Measurements from ENCODE around the gene PPP6C. TPM values are rescaled to one million over a fixed set of nuclear protein-coding genes. Genes with fewer than 3 reads are reported as not detected.

Gene PPP6C
- total and polyA plus RNA-seq, 2 of the 13 experiments (the other 11 are each of a cell fraction or from before 2014, with no cell fraction given): 18.5 to 20.9 TPM

DNA sequence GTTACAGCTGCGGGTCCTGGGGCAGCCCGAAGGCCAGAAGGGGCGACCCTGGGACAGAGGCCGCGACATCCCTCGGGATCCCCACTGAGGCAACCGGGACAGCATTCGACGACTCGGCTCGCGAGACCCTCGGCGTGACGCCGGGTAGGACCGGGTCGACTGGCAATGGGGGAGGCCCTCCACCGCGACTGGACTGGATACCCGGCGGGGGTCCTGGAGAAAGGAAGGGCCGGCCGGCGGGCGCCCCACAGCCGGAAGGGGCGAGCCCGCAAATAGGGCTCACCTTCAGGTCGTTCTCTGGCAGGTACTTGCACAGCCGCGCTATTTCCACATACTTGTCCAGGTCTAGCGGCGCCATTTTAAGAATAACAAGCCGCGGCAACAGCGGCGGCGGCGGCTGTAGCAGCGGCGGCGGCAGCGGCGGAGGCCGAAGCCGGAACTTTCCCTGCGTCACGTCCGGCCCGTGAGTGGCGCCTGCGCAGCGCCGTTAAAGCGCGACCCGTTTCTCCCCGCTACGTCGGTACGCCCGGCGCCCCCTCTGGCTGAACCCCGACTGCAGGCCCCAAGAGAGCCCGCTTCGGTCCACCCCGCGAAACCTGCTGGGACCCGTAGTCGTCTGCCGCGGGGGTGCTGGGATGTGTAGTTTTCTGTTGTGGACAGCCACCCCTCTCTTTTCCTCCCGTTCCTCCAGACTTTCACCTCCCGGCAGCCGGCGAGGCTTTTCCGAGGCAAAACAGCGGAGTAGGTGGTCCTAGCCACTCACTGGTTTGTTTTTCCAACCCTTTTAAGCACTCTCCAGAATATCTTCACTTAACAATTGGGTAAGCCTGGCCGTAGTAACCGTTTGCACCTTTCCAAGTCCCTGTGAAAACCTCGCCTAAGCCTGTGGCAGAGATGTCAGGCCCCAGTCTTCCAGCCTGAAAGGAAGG is at the start of gene PPP6C (continued):
- TF ChIP-seq, protein P1, sequence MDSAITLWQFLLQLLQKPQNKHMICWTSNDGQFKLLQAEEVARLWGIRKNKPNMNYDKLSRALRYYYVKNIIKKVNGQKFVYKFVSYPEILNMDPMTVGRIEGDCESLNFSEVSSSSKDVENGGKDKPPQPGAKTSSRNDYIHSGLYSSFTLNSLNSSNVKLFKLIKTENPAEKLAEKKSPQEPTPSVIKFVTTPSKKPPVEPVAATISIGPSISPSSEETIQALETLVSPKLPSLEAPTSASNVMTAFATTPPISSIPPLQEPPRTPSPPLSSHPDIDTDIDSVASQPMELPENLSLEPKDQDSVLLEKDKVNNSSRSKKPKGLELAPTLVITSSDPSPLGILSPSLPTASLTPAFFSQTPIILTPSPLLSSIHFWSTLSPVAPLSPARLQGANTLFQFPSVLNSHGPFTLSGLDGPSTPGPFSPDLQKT (CRISPR knock-in tag; IDR thresholded peaks at IDR 0.05; ENCODE audit: borderline replicate concordance): no peak
- TF ChIP-seq ZSCAN21 (CRISPR knock-in tag; IDR thresholded peaks at IDR 0.05; ENCODE audit: borderline replicate concordance) (peak; percentile 60; the same call in 1 of the 2 replicates), ZNF251 (CRISPR knock-in tag; IDR thresholded peaks at IDR 0.05) (no peak), ZNF232 (CRISPR knock-in tag; IDR thresholded peaks at IDR 0.05; ENCODE audit: borderline replicate concordance) (no peak), SMAD1 (CRISPR knock-in tag; IDR thresholded peaks at IDR 0.05; ENCODE audit: borderline replicate concordance, low read depth) (no peak), CHD2 (IDR thresholded peaks at IDR 0.05; ENCODE audit: low read depth, low read length) (peak; percentile 58; the same call in 1 of the 2 replicates), KAT2B (IDR thresholded peaks at IDR 0.05; ENCODE audit: borderline replicate concordance, low read depth, low read length) (no peak), SOX6 (IDR thresholded peaks at IDR 0.05) (no peak), SOX6 (CRISPR knock-in tag; IDR thresholded peaks at IDR 0.05) (peak; percentile 70), TBP (CRISPR knock-in tag; IDR thresholded peaks at IDR 0.05) (no peak), TARDBP (CRISPR knock-in tag; IDR thresholded peaks at IDR 0.05) (peak; percentile 91; the same call in 1 of the 2 replicates), FOXP1 (IDR thresholded peaks at IDR 0.05) (no peak), FOXP1 (CRISPR knock-in tag; IDR thresholded peaks at IDR 0.05) (no peak), POLR2A (IDR thresholded peaks at IDR 0.05; ENCODE audit: insufficient read depth in 1 of 2, low read depth in 2 of 2, low read length in 2 of 2) (peak; percentile 50 to 62), ZNF83 (CRISPR knock-in tag; IDR thresholded peaks at IDR 0.05; ENCODE audit: borderline replicate concordance) (no peak), PAWR (CRISPR knock-in tag; IDR thresholded peaks at IDR 0.05; ENCODE audit: borderline replicate concordance) (no peak), KDM6A (CRISPR knock-in tag; IDR thresholded peaks at IDR 0.05; ENCODE audit: low read depth) (no peak), ZNF44 (CRISPR knock-in tag; IDR thresholded peaks at IDR 0.05) (no peak), REXO4 (CRISPR knock-in tag; IDR thresholded peaks at IDR 0.05; ENCODE audit: borderline replicate concordance) (no peak), PHF5A (CRISPR knock-in tag; IDR thresholded peaks at IDR 0.05; ENCODE audit: low read depth, unreplicated experiment) (no peak)
- TF ChIP-seq, protein P2, sequence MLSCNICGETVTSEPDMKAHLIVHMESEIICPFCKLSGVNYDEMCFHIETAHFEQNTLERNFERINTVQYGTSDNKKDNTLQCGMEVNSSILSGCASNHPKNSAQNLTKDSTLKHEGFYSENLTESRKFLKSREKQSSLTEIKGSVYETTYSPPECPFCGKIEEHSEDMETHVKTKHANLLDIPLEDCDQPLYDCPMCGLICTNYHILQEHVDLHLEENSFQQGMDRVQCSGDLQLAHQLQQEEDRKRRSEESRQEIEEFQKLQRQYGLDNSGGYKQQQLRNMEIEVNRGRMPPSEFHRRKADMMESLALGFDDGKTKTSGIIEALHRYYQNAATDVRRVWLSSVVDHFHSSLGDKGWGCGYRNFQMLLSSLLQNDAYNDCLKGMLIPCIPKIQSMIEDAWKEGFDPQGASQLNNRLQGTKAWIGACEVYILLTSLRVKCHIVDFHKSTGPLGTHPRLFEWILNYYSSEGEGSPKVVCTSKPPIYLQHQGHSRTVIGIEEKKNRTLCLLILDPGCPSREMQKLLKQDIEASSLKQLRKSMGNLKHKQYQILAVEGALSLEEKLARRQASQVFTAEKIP (CRISPR knock-in tag; IDR thresholded peaks at IDR 0.05; ENCODE audit: borderline replicate concordance): no peak
- TF ChIP-seq, protein P3, sequence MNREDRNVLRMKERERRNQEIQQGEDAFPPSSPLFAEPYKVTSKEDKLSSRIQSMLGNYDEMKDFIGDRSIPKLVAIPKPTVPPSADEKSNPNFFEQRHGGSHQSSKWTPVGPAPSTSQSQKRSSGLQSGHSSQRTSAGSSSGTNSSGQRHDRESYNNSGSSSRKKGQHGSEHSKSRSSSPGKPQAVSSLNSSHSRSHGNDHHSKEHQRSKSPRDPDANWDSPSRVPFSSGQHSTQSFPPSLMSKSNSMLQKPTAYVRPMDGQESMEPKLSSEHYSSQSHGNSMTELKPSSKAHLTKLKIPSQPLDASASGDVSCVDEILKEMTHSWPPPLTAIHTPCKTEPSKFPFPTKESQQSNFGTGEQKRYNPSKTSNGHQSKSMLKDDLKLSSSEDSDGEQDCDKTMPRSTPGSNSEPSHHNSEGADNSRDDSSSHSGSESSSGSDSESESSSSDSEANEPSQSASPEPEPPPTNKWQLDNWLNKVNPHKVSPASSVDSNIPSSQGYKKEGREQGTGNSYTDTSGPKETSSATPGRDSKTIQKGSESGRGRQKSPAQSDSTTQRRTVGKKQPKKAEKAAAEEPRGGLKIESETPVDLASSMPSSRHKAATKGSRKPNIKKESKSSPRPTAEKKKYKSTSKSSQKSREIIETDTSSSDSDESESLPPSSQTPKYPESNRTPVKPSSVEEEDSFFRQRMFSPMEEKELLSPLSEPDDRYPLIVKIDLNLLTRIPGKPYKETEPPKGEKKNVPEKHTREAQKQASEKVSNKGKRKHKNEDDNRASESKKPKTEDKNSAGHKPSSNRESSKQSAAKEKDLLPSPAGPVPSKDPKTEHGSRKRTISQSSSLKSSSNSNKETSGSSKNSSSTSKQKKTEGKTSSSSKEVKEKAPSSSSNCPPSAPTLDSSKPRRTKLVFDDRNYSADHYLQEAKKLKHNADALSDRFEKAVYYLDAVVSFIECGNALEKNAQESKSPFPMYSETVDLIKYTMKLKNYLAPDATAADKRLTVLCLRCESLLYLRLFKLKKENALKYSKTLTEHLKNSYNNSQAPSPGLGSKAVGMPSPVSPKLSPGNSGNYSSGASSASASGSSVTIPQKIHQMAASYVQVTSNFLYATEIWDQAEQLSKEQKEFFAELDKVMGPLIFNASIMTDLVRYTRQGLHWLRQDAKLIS (CRISPR knock-in tag; IDR thresholded peaks at IDR 0.05): no peak
- TF ChIP-seq, protein P4, sequence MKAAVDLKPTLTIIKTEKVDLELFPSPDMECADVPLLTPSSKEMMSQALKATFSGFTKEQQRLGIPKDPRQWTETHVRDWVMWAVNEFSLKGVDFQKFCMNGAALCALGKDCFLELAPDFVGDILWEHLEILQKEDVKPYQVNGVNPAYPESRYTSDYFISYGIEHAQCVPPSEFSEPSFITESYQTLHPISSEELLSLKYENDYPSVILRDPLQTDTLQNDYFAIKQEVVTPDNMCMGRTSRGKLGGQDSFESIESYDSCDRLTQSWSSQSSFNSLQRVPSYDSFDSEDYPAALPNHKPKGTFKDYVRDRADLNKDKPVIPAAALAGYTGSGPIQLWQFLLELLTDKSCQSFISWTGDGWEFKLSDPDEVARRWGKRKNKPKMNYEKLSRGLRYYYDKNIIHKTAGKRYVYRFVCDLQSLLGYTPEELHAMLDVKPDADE (CRISPR knock-in tag; IDR thresholded peaks at IDR 0.05): no peak
